GM23338 (cell line): Measurements from ENCODE around the gene TMEM37. TPM values are rescaled to one million over a fixed set of nuclear protein-coding genes. Genes with fewer than 3 reads are reported as not detected.

Experiments
- ATAC-seq: fragments of 200-7000 bp; cut with Tn5 transposase; 3 replicates; pipeline ENCODE4 v1.9.1; 2020
- DNase-seq: peaks from one replicate; pipeline ENCODE4 v3.0.0-alpha.2; 2015; ENCODE audit warnings: low spot score
- H2AFZ ChIP-seq: fragments of 200-600 bp; sonication (generic); 2 replicates; pipeline ENCODE4 v1.8.0; 2016; ENCODE audit warnings: antibody characterized with exemption, mild to moderate bottlenecking, moderate library complexity
- H3F3A ChIP-seq: fragments of 200-600 bp; sonication (generic); replicated peaks from 2 replicates; pipeline ENCODE4 v1.8.0; 2017; ENCODE audit warnings: antibody characterized with exemption, mixed run types, low read depth
- H3K27ac ChIP-seq: fragments of 200-600 bp; sonication (generic); 2 replicates; pipeline ENCODE4 v1.6.1; 2016; ENCODE audit warnings: low read depth
- H3K27me3 ChIP-seq: fragments of 200-600 bp; sonication (generic); 2 replicates; pipeline ENCODE4 v1.8.0; 2016; ENCODE audit warnings: mild to moderate bottlenecking, mixed run types, moderate library complexity; ENCODE audit not compliant: insufficient read depth
- H3K36me3 ChIP-seq: fragments of 200-600 bp; sonication (generic); 2 replicates; pipeline ENCODE4 v1.8.0; 2016; ENCODE audit warnings: mild to moderate bottlenecking; ENCODE audit not compliant: insufficient read depth
- H3K4me1 ChIP-seq: fragments of 200-600 bp; sonication (generic); 2 replicates; pipeline ENCODE4 v1.8.0; 2016; ENCODE audit warnings: mild to moderate bottlenecking, moderate library complexity; ENCODE audit not compliant: insufficient read depth
- H3K4me2 ChIP-seq: fragments of 200-600 bp; sonication (generic); 2 replicates; pipeline ENCODE4 v1.7.1; 2017; ENCODE audit warnings: mixed run types
- H3K4me3 ChIP-seq: fragments of 200-600 bp; sonication (generic); 2 replicates; pipeline ENCODE4 v1.6.1; 2016; ENCODE audit warnings: mixed run types
- H3K79me2 ChIP-seq: fragments of 200-600 bp; sonication (generic); replicated peaks from 2 replicates; pipeline ENCODE4 v1.8.0; 2017; ENCODE audit warnings: mild to moderate bottlenecking; ENCODE audit not compliant: insufficient read depth
- H3K9me2 ChIP-seq: fragments of 200-600 bp; sonication (generic); 2 replicates; pipeline ENCODE4 v1.8.0; 2017; ENCODE audit not compliant: insufficient read depth
- H4K20me1 ChIP-seq: fragments of 200-600 bp; sonication (generic); replicated peaks from 2 replicates; pipeline ENCODE4 v1.8.0; 2017; ENCODE audit warnings: mild to moderate bottlenecking; ENCODE audit not compliant: insufficient read depth
- H3K27ac Mint-ChIP-seq: 2 replicates; pipeline ENCODE4 v1.8.0; 2020; ENCODE audit warnings: inconsistent platforms, mild to moderate bottlenecking, moderate library complexity, mixed read lengths
- H3K27me3 Mint-ChIP-seq: 3 replicates; pipeline ENCODE4 v1.8.0; 2022; ENCODE audit warnings: low read depth, mild to moderate bottlenecking, moderate library complexity, mixed read lengths, inconsistent platforms; ENCODE audit not compliant: insufficient read depth, poor library complexity
- H3K36me3 Mint-ChIP-seq: 3 replicates; pipeline ENCODE4 v1.8.0; 2021; ENCODE audit warnings: low read depth, mild to moderate bottlenecking, inconsistent platforms, moderate library complexity, mixed read lengths
- H3K4me1 Mint-ChIP-seq: 3 replicates; pipeline ENCODE4 v1.8.0; 2020; ENCODE audit warnings: mild to moderate bottlenecking, inconsistent platforms, mixed read lengths
- H3K4me3 Mint-ChIP-seq: 3 replicates; pipeline ENCODE4 v1.8.0; 2021; ENCODE audit warnings: moderate library complexity, mild to moderate bottlenecking, inconsistent platforms, mixed read lengths
- H3K9me3 Mint-ChIP-seq: 3 replicates; pipeline ENCODE4 v1.8.0; 2020; ENCODE audit warnings: moderate library complexity, mild to moderate bottlenecking, inconsistent platforms, mixed read lengths
- CREB1 ChIP-seq: fragments of 250-450 bp; sonication (Bioruptor Pico); IDR thresholded peaks from 2 replicates; pipeline ENCODE4 v1.5.0; 2020; ENCODE audit warnings: low read depth, mild to moderate bottlenecking, moderate library complexity
- EZH2phosphoT487 ChIP-seq: fragments of 200-600 bp; sonication (generic); IDR thresholded peaks from one replicate; pipeline ENCODE4 v1.8.1; 2018; ENCODE audit warnings: antibody characterized with exemption; ENCODE audit not compliant: unreplicated experiment
- JUNB ChIP-seq: IDR thresholded peaks from one replicate; pipeline ENCODE4 v1.6.1; 2016; ENCODE audit warnings: antibody characterized with exemption; ENCODE audit not compliant: unreplicated experiment
- REST ChIP-seq: IDR thresholded peaks from one replicate; pipeline ENCODE4 v1.6.1; 2018; ENCODE audit warnings: antibody characterized with exemption; ENCODE audit not compliant: unreplicated experiment
- STAT1 ChIP-seq: IDR thresholded peaks from one replicate; pipeline ENCODE4 v1.6.1; 2016; ENCODE audit warnings: antibody characterized with exemption; ENCODE audit not compliant: unreplicated experiment
- ZNF114 ChIP-seq: fragments of 250-450 bp; sonication (Bioruptor Pico); IDR thresholded peaks from 2 replicates; pipeline ENCODE4 v1.5.0; 2020; ENCODE audit warnings: mild to moderate bottlenecking, moderate library complexity
- ZNF331 ChIP-seq: fragments of 250-450 bp; sonication (Bioruptor Pico); IDR thresholded peaks from 2 replicates; pipeline ENCODE4 v1.5.0; 2020; ENCODE audit warnings: low read depth, mild to moderate bottlenecking, moderate library complexity
- polyA plus RNA-seq: library from polyadenylated mRNA; unstranded; fragments of >200 nt; fragmentation: Nextera tagmentation; extraction: Ambion mirVana; gene quantifications from 2 replicates; pipeline ENCODE4 v1.2.1, GENCODE V29; 2016
- total RNA-seq: library from RNA; depleted of rRNA; stranded (reverse); fragments of >200 nt; shearing (Covaris generic); gene quantifications from 2 replicates; pipeline ENCODE4 v1.2.3, GENCODE V29; 2014
- TF ChIP-seq, protein P1 (sequence below), 2 experiments: fragments of 200-600 bp in 1 of 2; sonication (generic) in 1 of 2; conservative IDR thresholded peaks; 2 replicates each; pipeline versions ENCODE4 v1.5.1 to v1.6.1; 2016 to 2017; ENCODE audit warnings: antibody characterized with exemption in 2 of 2, low read depth in 2 of 2, mild to moderate bottlenecking in 2 of 2, moderate library complexity in 1 of 2
- TF ChIP-seq, protein P2 (sequence below): IDR thresholded peaks from 2 replicates; pipeline ENCODE4 v1.6.1; 2016; ENCODE audit warnings: antibody characterized with exemption

TMEM37 gene
- total and polyA plus RNA-seq, 2 experiments from 2014 or later, result 8.6 to 8.8 TPM

- H3K9me3 Mint-ChIP-seq, result no peaks in the 10 kb centered on the region
- peaks cover 4% of the 10 kb centered on the region for H3K27me3 Mint-ChIP-seq
- H3K4me3 Mint-ChIP-seq, result no peak overlapping the region
- no peak overlapping the region for H3K27ac Mint-ChIP-seq
- ATAC-seq (peak; percentile 56), DNase-seq (peak; percentile 23)
- Histone ChIP-seq H3K4me3 (no peak overlapping the region), H4K20me1 (no peaks in the 10 kb centered on the region), H3K4me2 (no peak overlapping the region), H3K9me2 (no peaks in the 10 kb centered on the region), H3K4me1 (no peaks in the 10 kb centered on the region), H3F3A (no peaks in the 10 kb centered on the region), H3K27ac (no peak overlapping the region), H3K36me3 (no peaks in the 10 kb centered on the region), H3K27me3 (no peaks in the 10 kb centered on the region), H2AFZ (peak overlapping the region; percentile 38; the same call in 1 of the 2 replicates), H3K79me2 (no peaks in the 10 kb centered on the region)
- no peak for TF ChIP-seq ZNF331 (CRISPR knock-in tag)
- TF ChIP-seq, protein P1, sequence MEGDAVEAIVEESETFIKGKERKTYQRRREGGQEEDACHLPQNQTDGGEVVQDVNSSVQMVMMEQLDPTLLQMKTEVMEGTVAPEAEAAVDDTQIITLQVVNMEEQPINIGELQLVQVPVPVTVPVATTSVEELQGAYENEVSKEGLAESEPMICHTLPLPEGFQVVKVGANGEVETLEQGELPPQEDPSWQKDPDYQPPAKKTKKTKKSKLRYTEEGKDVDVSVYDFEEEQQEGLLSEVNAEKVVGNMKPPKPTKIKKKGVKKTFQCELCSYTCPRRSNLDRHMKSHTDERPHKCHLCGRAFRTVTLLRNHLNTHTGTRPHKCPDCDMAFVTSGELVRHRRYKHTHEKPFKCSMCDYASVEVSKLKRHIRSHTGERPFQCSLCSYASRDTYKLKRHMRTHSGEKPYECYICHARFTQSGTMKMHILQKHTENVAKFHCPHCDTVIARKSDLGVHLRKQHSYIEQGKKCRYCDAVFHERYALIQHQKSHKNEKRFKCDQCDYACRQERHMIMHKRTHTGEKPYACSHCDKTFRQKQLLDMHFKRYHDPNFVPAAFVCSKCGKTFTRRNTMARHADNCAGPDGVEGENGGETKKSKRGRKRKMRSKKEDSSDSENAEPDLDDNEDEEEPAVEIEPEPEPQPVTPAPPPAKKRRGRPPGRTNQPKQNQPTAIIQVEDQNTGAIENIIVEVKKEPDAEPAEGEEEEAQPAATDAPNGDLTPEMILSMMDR (conservative IDR thresholded peaks at IDR 0.05; ENCODE audit: low read depth in 2 of 2), result peak in 1 of 2 experiments; percentile 18; a peak in 1 of 4 replicates
- peaks cover 6% of the 10 kb centered on the region; the same call in 2 of the 3 replicates for H3K4me1 Mint-ChIP-seq
- no peaks in the 10 kb centered on the region for H3K36me3 Mint-ChIP-seq
Observed at GRCh38 chr2:119481501-119482455, 50.1 kb downstream of the TMEM37 start.

GRCh38 chr2:119482481-119483394 is 51.1 kb downstream of the TMEM37 start:
- no peaks in the 10 kb centered on the region for H3K4me1 ChIP-seq
- no peak overlapping the region for H3K4me3 ChIP-seq
- no peaks in the 10 kb centered on the region for H3K27me3 ChIP-seq
- H2AFZ ChIP-seq, result no peak overlapping the region; the same call in 1 of the 2 replicates
- H3K9me2 ChIP-seq, result no peaks in the 10 kb centered on the region
- H3K79me2 ChIP-seq, result no peaks in the 10 kb centered on the region
- Mint-ChIP-seq H3K27me3 (peaks cover 7% of the 10 kb centered on the region), H3K36me3 (no peaks in the 10 kb centered on the region), H3K4me1 (peaks cover 10% of the 10 kb centered on the region), H3K4me3 (no peak overlapping the region), H3K9me3 (no peaks in the 10 kb centered on the region), H3K27ac (no peak overlapping the region)
- H4K20me1 ChIP-seq, result no peaks in the 10 kb centered on the region
- ATAC-seq (peak; percentile 62), DNase-seq (no peak)
- no peak overlapping the region for H3K27ac ChIP-seq
- no peaks in the 10 kb centered on the region for H3F3A ChIP-seq
- H3K36me3 ChIP-seq, result no peaks in the 10 kb centered on the region
- no peak overlapping the region for H3K4me2 ChIP-seq
- TF ChIP-seq CREB1 (CRISPR knock-in tag) (no peak), EZH2phosphoT487 (no peak), REST (no peak), JUNB (no peak), ZNF114 (no peak), STAT1 (no peak)
- TF ChIP-seq, protein P2, sequence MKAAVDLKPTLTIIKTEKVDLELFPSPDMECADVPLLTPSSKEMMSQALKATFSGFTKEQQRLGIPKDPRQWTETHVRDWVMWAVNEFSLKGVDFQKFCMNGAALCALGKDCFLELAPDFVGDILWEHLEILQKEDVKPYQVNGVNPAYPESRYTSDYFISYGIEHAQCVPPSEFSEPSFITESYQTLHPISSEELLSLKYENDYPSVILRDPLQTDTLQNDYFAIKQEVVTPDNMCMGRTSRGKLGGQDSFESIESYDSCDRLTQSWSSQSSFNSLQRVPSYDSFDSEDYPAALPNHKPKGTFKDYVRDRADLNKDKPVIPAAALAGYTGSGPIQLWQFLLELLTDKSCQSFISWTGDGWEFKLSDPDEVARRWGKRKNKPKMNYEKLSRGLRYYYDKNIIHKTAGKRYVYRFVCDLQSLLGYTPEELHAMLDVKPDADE, result no peak
